SIG-M5 (cell line): ENCODE results near the gene LRRC25.

ENCODE experiments used
- DNase-seq: peaks from one replicate; lab custom pipeline; 2025; lab: John Stamatoyannopoulos, UW

Gene LRRC25

DNA sequence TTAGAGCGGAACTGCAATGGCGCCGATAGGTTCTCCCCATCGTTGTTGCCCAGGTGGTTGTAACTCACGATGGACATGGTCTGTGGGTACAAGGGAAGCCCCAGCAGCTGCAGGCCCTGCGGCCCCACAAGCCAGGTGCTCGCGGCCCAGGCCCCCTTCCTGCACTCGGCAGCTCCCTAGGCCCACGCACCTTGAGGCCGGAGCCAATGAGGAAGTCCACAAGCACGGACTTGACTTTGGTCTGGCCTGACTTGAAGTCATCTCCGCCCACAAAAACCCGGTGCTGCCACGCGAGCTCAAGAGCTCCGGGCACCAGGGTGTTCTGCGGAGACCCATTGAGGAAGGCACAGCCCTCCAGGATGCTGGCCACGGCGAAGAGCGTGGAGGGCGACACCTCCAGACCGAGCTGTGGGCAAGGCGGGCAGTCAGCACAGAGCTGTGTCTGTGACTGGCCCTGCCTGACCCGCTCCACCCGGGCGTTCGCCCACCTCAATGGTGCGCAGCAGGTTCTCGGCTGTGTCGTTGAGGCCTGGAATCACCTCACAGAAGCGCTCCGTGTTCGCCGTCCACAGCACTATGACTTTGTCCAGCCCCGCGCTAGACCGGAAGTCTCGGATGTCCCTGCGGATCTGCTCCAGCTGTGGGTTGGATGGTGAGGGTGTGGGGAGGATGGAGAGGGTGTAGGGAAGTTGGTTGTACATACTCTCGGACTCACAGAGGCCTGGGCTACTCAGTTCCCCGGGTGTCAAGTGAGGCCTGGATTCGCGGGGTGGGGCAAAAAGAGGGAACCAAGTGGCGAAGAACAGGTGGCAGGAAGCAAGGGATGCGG is 38.6 kb upstream of the LRRC25 start:
- DNase-seq: no peak

DNA sequence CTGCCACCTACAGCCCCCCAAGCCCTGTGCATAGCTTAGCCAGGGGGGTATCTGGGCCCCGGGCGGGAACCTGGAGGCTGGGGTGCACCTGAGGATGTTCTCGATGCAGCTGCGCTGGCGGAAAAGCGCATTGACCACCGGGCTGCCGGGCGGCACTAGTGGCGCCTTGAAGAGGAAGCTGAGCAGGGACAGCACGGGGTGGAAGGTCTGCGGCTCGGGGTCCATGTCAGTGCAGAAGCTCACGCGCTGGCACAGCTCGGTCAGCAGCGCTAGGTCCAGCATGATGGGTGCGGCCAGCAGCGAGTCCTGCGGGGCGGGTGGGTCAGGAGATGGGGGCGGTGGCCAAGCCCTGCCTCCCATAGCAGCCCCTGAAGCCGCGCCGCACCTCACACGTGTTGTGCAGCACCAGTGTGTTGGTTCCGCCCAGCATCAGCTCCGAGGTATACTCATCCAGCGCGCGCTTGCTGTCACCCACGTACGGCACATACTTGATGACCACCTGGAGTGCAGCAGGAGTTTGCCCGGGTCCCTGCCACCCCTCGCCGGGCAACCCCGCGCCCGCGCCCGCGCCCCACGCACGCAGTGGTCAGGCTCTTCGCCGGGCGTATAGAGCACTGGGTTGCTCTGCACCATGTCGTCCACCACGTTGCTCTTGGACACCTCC is 37.9 kb upstream of the LRRC25 start:
- no peak for DNase-seq

- no peak for DNase-seq
Measured at GRCh38 chr19:18434411-18435175, 37.2 kb upstream of the LRRC25 start.

GRCh38 chr19:18433735-18434398 is 36.4 kb upstream of the LRRC25 start:
- no peak for DNase-seq

DNA sequence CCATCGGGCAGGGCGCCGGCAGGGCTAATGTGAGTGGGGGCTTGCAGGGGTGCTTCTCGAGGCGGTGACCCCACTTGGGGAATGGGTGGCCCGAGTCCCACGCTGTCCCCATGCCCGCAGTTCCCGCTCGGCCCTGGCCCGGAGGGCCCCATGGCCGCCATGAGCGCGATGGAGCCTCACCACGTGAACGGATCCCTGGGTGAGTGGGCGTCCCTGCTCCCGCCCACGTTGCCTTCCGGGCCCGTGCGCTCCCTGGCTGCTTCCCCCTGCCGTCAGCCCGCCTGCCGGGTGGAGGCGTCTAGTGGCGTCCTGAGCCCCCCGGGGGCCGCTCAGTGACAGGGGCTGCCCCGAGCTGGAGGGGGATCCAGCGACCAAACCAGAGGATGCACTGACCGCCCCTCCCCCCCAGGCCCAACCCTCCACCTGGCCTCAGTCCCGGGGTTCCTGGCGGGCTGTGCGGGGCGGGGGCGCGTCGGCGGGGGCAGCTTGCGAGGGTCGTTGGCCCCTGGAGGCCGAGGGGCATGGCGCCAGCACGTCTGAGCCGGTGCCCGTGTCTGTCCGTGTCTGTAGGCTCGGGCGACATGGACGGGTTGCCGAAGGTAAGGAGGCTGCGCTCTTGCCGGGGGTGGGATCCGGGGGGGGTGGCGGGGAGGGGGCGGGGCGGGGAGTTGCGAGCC is 35.7 kb upstream of the LRRC25 start:
- no peak for DNase-seq

GRCh38 chr19:18432275-18433014 is 35.0 kb upstream of the LRRC25 start:
- no peak for DNase-seq

- DNase-seq: no peak
Measured at GRCh38 chr19:18431351-18432197, 34.2 kb upstream of the LRRC25 start.

GRCh38 chr19:18430417-18431144 is 33.2 kb upstream of the LRRC25 start:
- no peak for DNase-seq

DNA sequence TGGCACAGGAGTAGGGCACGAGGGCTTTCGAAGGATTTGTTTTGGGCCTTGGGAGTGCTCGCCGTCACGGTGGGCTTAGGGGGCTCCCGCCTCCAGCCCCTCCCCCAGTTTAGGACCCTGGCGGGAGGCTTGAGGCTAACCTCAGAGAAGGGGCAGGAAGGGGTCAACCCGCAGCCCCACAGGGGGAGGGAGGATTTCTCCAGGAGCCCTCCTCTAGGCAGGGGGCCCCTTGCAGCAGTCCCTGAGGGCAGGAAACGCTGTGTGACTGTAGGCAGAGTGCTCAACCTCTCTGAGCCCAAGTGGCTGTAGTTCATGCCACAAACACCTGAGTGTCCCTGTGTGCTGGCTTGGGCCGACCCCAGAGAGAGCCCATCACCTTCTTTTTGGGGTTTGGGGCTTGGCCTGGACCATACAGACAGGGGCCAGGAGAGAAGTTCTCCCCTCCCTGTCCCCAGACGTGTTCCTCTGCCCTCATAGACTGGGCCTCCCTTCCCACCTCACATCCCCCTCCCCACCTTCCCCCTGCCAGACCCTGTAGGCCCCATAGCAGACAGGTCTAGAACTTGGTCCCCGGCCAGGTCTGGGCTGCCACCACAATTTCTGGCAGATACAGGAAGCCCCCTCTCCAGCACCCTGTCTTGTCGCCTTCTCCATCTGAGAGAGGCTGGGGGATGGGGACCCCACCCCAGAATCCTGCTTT is 32.4 kb upstream of the LRRC25 start:
- DNase-seq: no peak

- DNase-seq: no peak
Measured at GRCh38 chr19:18428787-18429674, 31.6 kb upstream of the LRRC25 start.

GRCh38 chr19:18428173-18428786 is 30.9 kb upstream of the LRRC25 start:
- no peak for DNase-seq

- no peak for DNase-seq
Measured at GRCh38 chr19:18427743-18428113, 30.3 kb upstream of the LRRC25 start.

DNA sequence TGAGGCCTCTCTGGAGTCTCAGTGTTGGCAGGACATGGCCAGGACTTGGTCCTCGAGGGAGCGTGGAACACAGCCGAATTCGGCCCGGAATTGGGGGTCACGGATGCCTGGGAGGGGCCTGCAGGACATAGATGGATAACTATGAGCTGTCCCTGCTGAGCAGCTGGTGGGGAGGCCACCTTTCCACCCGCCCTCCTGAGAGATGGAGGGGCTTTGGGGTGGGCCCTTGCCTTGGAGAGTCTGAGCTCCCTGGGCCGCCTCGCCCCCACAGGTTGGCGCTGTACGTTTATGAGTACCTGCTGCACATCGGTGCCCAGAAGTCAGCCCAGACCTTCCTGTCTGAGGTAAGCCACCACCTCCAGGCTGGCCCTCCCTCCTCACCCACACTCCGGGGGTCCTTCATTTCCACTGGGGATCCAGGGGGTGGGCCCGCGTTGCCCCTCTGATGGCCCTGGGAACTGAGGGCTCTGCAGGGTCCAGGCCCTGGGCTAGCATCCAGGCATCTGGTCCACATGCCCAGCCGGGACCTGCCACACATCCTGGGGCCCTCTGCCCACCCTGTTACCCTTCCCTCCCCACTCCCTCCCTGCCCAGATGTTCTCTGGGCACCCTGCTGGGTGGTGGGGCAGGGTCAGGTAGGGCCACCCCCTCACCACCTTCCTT is 29.8 kb upstream of the LRRC25 start:
- DNase-seq: no peak

DNA sequence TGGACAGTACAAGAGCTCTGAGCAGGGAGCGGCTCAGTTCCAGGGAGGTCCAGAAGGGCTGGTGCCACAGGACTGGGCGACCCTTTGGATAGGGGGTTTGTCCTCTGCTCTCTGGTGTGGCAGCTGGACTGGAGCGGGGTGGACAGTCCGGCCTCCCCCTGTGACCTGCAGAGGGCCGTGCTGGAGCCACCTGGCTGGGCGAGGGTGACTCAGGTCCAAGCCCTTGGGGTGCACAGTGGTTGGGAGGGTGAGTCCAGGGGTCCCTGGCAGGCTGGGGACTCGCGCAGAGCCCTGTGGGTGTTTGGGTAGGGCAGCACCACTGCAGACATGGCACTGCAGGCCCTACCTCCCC is 29.0 kb upstream of the LRRC25 start:
- no peak for DNase-seq

DNA sequence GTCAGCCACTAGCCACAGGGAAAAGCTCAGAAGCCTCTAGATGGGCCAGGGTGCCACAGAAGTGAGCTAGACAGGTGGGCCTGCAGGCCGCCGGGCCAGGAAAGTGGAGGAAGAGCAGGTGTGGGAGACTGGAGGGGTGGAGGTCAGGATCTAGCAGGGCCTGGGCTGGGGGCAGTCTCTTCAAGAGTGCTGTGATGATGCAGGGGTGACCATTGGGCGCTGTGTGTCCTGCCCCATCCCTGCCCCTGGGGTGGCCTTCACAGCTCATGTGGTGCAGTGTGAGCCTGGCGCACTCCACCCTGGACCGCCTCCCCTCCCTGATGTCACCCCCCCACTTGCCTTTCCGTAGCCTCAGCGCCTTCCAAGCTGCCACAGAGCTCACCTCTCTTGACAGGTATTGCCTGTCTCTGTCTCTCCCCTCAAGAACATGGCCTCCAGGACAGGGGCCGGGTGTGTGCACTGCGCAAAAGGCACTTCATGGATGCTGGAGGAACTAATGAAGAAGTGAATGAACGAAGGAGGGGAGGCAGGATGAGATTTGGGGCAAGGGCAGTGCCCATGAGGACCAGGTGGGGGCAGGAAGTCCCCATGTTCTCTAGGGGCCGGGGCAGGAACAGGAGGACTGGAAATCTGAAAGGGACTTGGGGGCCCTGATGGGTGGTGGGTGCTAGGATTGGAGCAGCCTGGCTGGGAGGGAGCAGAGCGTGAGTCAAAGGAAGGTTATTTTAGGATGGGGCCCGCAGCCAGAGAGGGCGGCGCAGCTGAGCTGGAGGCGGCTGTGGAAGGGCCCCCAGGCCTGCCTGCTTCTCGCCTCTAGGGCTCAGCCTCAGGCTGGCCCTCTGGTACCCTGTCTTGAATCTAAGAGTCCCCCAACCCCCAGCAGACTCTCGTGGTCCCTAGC is 28.3 kb upstream of the LRRC25 start:
- DNase-seq: no peak
